ENCODE results near the gene SLC44A5.
"Not testable (repeated sequence)": the region's sequence is repeated elsewhere in the genome, so short reads cannot be mapped to it uniquely, and the experiment has no call there.

SLC44A5 gene

DNA sequence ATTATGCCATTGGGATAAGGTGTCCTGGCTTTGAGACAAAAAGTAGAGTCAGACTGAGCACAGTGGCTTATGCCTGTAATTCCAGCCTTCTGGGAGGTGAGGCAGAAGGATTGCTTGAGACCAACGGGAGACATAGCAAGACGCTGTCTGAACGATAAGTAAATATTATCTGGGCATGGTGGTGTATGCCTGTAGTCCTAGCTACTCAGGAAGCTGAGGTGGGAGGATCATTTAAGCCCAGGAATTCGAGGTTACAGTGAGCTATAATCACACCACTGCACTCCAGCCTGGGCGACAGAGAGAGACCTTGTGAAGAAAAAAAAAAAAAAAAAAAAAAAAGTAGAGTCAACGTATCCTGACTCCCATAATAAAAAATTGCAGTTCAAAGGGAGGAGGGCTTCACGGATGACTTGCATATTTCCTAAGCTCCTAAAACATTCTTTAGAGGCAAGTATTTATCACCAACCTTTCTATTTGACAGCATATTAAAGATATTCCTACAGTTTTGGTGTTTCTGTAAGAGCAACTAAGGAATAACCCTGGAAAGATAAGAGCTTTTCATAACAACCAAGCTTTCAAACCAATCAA lies 141.2 kb downstream of the SLC44A5 start:
- DNase-seq (ENCODE audit: low spot score) = no peak
- FAIRE-seq = no peak

- DNase-seq (ENCODE audit: low spot score) = no peak
- FAIRE-seq = no peak
Observed at GRCh38 chr1:75461808-75462325, 149.0 kb downstream of the SLC44A5 start.

GRCh38 chr1:75449998-75450397 lies 160.9 kb downstream of the SLC44A5 start:
- FAIRE-seq (no peak), DNase-seq (ENCODE audit: low spot score) (no peak)

- FAIRE-seq (no peak), DNase-seq (ENCODE audit: low spot score) (no peak)
Observed at GRCh38 chr1:75444220-75444619, 166.7 kb downstream of the SLC44A5 start.

DNA sequence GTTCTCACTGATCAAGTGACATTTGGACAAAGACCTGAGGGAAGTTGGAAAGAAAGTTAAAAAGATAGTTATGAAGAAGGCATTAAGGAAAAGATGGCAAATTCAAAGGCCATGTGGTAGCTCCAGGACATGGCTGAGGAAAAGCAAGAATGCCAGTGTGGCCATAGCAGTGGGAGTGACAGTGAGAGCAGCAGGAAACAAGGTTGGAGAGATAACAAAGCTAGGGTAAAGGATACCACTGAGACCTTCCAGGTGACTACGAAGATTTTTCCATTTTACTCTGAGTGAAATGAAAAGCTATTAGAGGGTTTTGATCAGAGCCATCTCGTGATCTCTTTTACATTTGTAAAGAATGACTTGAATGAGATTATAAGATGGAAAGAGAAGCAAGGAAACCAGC lies 170.6 kb downstream of the SLC44A5 start:
- no peak for FAIRE-seq
- DNase-seq (ENCODE audit: low spot score) = no peak

DNA sequence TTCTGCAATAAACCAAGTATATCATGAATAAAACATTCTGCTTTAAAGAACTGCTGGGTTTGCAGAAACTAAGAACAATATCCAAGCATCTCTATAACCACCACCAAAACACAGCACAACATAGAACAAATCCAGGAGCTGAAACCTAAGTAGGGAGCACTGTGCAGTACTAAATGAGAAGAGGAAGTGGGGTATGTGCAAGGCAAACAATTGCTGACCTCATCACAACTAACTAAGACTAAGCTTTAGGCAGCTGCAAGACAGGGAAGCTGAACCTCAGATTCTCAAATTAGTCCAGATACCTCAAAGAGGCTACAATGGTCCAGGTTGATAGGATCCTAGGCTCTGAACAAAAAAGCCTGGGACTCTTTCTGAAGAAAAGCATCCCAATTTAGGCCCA lies 172.6 kb downstream of the SLC44A5 start:
- DNase-seq (ENCODE audit: low spot score) (no peak), FAIRE-seq (no peak)

GRCh38 chr1:75431843-75432242 lies 179.1 kb downstream of the SLC44A5 start:
- FAIRE-seq = no peak

GRCh38 chr1:75430526-75430925 lies 180.4 kb downstream of the SLC44A5 start:
- FAIRE-seq = no peak
- no peak for DNase-seq (ENCODE audit: low spot score)

More at GRCh38 chr1:75431843-75432242, 179.1 kb downstream of the SLC44A5 start:
- DNase-seq (ENCODE audit: low spot score) = no peak

- FAIRE-seq (no peak), DNase-seq (ENCODE audit: low spot score) (no peak)
Observed at GRCh38 chr1:75426688-75427087, 184.2 kb downstream of the SLC44A5 start.

DNA sequence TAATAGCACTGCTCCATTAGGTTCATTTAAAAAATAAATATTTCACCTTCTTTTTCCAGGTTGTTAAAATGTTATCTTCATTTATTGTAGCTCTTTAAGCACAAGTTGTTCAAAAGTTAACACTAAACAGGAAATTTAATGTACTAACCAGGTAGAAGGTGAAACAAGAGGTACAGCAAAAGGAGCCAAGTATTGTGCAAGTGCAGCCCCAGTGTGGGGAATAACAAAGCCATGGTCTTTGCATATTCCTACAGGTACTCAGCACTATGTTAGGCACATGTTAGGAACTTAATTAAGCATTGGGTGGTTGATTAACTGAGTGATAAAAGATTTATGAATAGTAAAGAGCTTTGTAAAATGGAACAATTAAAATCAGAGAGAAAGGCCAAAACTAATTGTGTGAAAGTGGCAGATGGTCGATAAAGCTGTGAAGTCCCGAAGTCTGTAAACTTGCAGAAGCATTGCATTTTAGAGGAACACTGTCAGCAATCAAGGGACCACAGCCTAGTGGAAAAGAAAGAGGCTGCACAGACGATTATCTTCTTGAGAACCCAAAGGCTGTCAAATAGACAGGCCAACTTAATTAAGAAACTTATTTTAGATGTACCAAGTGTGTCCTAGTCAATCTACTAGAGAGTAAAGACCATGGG lies 185.8 kb downstream of the SLC44A5 start:
- no peak for FAIRE-seq
- no peak for DNase-seq (ENCODE audit: low spot score)

DNA sequence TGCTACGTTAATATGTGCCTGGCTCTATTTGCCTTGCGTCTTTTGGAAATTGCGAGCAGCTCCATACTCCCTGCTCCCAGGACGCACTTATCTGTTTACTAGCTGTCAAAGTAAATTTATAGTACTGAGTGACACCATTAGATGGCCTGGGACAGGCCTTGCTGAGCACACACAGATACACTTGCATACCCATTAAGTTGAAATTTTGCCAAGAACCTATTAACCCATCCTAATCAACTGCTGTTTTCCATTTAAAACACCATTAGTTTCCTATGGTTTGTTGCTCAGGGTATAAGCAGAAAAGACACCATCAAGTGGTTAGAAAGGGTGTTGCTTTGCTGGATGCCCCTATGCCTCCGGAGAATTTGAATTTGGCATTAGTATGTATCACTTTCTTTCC lies 187.3 kb downstream of the SLC44A5 start:
- DNase-seq (ENCODE audit: low spot score) (no peak), FAIRE-seq (no peak)

DNA sequence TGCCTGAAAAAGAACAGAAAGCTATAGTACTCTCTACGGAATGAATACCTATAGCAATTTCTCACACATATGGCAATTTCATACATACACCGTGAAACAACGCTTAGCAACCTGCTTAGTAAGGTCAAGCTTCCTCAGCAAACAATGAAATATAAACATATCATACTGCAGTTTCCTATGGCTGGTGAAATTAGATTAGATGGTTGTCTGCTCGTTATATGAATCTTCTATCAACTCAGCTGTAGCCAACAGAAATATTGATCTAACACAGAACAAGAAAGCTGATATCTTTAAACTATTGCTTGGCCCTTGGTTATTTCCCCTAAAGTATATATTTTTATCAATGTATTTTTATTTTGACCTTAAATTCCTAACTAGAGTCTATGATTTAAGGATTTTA lies 187.8 kb downstream of the SLC44A5 start:
- FAIRE-seq (no peak), DNase-seq (ENCODE audit: low spot score) (no peak)

- DNase-seq (ENCODE audit: low spot score) (no peak), FAIRE-seq (no peak)
Observed at GRCh38 chr1:75421371-75421770, 189.5 kb downstream of the SLC44A5 start.

DNA sequence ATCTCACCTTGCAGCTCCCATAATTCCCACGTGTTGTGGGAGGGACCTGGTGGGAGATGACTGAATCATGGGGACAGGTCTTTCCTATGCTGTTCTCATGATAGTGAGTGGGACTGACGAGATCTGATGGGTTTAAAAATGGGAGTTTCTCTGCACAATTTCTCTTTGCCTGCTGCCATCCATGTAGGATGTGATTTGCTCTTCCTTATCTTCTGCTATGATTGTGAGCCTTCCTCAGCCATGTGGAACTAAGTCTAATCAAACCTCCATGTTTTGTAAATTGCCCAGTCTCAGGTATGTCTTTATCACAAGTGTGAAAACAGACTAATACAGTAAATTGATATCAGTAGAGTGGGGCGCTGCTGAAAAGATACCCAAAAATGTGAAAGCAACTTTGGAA lies 195.7 kb downstream of the SLC44A5 start:
- no peak for FAIRE-seq

DNA sequence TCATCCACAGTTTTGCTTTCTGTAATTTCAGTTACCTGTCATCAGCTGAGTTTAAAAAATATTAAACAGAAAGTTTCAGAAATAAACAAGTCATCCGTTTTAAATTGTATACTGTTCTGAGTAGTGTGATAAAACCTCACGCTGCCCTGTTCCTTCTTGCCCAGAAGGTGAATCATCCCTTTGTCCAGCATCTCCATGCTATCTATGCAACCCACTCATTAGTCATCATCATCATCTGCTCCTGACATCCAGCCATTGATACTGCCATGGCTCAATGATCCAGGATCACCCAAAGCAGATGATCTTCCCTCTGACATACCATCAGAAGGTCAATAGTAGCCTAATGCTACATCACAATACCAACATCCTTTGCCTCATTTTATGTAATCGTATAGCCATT lies 198.3 kb downstream of the SLC44A5 start:
- FAIRE-seq (no peak), DNase-seq (ENCODE audit: low spot score) (no peak)

More for the DNA sequence above, 195.7 kb downstream of the SLC44A5 start:
- DNase-seq (ENCODE audit: low spot score) = no peak

DNA sequence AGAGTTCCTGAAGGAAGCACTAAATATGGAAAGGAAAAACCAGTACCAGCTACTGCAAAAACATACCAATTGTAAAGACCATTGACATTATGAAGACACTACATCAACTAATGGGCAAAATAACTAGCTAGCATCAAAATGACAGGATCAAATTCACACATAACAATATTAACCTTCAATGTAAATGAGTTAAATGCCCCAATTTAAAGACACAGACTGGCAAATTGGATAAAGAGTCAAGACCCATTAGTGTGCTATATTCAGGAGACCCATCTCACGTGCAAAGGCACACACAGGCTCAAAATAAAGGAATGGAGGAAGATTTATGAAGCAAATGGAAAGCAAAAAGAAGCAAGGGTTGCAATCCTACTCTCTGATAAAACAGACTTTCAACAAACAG lies 206.2 kb downstream of the SLC44A5 start:
- not testable (repeated sequence) for FAIRE-seq; DNase-seq (ENCODE audit: low spot score)

DNA sequence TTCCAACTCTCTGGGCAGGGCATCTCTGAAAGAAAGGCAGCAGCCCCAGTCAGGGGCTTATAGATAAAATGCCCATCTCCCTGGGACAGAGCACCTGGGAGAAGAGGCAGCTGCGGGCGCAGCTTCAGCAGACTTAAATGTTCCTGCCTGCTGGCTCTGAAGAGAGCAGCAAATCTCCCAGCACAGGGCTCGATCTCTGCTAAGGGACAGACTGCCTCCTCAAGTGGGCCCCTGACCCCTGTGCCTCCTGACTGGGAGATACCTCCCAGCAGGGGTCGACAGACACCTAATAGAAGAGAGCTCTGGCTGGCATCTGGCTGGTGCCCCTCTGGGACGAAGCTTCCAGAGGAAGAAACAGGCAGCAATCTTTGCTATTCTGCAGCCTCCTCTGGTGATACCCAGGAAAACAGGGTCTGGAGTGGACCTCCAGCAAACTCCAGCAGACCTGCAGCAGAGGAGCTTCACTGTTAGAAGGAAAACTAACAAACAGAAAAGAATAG lies 207.7 kb downstream of the SLC44A5 start:
- not testable (repeated sequence) for FAIRE-seq; DNase-seq (ENCODE audit: low spot score)

DNA sequence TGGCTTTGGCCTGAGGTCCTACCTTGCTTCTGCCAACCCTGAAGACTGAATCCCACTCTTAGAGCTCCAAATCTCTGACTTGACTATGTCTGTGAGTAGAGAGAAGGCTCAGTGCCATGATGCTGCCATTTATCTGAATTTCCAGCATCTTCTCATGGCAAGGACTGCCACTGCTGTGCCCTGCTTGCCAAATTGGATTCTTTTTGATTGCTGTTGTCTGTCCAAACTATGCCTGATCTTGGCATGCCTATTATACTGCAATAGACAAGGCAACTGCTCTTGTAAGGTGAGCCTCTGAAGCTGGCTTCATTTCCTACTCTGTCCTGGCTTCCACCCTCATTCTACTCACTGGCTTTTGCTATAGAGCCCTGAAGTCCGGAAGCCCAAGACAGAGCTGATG lies 210.2 kb downstream of the SLC44A5 start:
- no peak for FAIRE-seq
- no peak for DNase-seq (ENCODE audit: low spot score)

- no peak for DNase-seq (ENCODE audit: low spot score)
- no peak for FAIRE-seq
Observed at GRCh38 chr1:75396745-75397144, 214.2 kb downstream of the SLC44A5 start.

DNA sequence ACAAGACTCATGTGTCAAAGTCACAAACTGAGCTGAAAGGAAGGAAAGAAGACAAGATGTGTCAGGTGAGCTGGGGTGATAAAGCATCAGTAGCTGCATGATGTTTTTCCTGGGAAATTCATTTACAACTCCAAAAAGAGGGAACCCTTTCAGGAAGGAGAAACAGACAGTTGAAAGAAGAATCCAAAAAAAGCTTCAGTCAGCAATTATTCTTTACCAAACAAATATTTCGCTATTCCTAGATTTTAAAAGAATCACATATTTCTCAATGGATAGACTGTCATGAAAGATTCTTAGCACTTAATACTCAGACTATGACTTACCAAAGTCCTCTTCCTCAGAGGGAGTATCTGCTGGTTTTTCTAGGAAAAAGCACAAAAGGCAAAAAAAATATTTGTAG lies 214.7 kb downstream of the SLC44A5 start:
- FAIRE-seq (no peak), DNase-seq (ENCODE audit: low spot score) (no peak)

DNA sequence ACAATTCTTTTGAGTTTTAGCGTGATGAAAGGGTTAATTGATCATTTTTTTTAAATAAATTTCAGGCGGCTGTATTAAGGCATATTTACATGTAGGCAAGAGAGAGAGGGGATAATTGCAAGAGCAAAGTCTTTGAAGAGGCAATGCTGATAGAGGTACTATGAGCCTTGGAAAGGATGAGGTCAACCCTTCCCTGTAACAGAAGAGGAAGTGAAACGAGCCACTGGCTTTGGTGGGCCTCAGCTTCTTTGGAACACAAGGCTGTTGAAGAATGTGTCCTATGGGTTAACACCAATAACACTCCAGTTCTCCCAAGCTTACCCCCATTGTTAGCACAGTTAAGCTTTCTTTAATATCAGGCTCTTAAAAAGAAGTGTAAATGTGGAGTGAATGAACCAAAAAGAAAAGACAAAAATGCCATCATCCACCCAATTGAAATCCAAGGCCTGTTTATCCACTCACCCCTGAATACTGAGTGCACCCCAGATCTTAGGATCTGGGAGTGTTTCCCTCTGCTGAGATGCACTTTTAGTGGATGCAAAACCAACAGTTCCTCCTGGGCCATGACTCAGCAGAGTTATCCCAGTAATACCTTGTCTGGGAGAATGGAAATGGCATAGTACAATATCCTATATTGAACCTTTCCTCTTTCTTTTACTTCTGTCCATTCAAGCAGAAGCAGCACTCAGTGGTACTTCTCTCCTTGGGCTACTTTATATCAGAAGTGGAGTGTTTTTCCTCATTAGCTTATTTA lies 216.4 kb downstream of the SLC44A5 start:
- DNase-seq (ENCODE audit: low spot score) (no peak), FAIRE-seq (no peak)

- DNase-seq (ENCODE audit: low spot score) (no peak), FAIRE-seq (no peak)
Observed at GRCh38 chr1:75392278-75392677, 218.6 kb downstream of the SLC44A5 start.
